Activated T-cell treated with anti-CD3 and anti-CD28 coated beads for 4 hours (primary cell): Measurements from ENCODE around the gene GPI.

ENCODE experiments used
- DNase-seq: peaks from one replicate; pipeline ENCODE4 v3.0.0-alpha.2; 2020

The GPI gene

GRCh38 chr19:34408411-34408810, 43.4 kb downstream of the GPI start:
- DNase-seq: no peak

GRCh38 chr19:34409189-34410164, 44.5 kb downstream of the GPI start:
- no peak for DNase-seq

- no peak for DNase-seq
These were observed 46.2 kb downstream of the GPI start for GRCh38 chr19:34411216-34411615.

- no peak for DNase-seq
These were observed 51.1 kb downstream of the GPI start for GRCh38 chr19:34416021-34416545.

GRCh38 chr19:34418300-34418699, 53.3 kb downstream of the GPI start:
- DNase-seq: no peak

- no peak for DNase-seq
These were observed 61.2 kb downstream of the GPI start for GRCh38 chr19:34426096-34426661.

GRCh38 chr19:34428549-34429285, 63.7 kb downstream of the GPI start:
- peak; percentile 17 for DNase-seq

- no peak for DNase-seq
These were observed 64.6 kb downstream of the GPI start for GRCh38 chr19:34429553-34429952.

- DNase-seq: peak; percentile 9
These were observed 66.0 kb downstream of the GPI start for GRCh38 chr19:34430738-34431625.

GRCh38 chr19:34431681-34432402, 66.8 kb downstream of the GPI start:
- DNase-seq: no peak

GRCh38 chr19:34432797-34433196, 67.8 kb downstream of the GPI start:
- DNase-seq: no peak

GRCh38 chr19:34436716-34437115, 71.7 kb downstream of the GPI start:
- no peak for DNase-seq

GRCh38 chr19:34448191-34448590, 83.2 kb downstream of the GPI start:
- DNase-seq: no peak
